Measurements from ENCODE around the gene TMEM125.

DNA sequence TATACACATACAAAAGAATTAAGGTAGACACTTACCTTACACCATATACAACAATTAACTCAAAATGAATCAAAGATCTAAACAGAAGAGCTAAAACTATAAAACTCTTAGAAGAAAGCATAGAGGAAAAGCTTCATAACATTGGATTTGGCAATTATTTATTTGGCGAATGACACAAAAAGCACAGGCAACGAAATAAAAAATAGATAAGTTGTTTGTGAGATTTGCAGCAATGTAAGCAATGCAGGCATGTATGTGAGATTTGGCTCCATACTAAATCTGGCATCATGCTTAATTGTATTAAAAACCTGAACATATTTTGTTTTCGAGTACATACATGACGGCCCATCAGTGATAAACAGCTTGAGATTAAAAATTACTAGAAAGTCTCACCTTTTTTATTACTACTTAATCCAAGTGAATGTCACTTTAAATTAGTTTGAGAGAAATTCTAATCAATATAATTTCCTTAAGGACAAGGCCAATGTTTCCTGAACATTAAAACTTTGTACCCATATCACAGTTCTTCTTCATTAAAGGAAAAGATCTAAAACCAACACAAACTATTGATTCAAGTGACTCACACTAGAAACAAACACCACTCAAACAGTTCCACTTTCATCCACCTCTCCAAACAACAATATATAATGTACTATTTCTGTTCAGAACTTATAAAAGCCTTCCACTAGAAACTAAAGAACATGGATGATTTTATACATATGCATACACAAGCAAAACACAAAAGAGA is 23.1 kb upstream of the TMEM125 start:
- TF ChIP-seq, protein P1, sequence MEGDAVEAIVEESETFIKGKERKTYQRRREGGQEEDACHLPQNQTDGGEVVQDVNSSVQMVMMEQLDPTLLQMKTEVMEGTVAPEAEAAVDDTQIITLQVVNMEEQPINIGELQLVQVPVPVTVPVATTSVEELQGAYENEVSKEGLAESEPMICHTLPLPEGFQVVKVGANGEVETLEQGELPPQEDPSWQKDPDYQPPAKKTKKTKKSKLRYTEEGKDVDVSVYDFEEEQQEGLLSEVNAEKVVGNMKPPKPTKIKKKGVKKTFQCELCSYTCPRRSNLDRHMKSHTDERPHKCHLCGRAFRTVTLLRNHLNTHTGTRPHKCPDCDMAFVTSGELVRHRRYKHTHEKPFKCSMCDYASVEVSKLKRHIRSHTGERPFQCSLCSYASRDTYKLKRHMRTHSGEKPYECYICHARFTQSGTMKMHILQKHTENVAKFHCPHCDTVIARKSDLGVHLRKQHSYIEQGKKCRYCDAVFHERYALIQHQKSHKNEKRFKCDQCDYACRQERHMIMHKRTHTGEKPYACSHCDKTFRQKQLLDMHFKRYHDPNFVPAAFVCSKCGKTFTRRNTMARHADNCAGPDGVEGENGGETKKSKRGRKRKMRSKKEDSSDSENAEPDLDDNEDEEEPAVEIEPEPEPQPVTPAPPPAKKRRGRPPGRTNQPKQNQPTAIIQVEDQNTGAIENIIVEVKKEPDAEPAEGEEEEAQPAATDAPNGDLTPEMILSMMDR (IDR thresholded peaks at IDR 0.05; ENCODE audit: insufficient read depth, low read length) = no peak
- TF ChIP-seq, protein P2, sequence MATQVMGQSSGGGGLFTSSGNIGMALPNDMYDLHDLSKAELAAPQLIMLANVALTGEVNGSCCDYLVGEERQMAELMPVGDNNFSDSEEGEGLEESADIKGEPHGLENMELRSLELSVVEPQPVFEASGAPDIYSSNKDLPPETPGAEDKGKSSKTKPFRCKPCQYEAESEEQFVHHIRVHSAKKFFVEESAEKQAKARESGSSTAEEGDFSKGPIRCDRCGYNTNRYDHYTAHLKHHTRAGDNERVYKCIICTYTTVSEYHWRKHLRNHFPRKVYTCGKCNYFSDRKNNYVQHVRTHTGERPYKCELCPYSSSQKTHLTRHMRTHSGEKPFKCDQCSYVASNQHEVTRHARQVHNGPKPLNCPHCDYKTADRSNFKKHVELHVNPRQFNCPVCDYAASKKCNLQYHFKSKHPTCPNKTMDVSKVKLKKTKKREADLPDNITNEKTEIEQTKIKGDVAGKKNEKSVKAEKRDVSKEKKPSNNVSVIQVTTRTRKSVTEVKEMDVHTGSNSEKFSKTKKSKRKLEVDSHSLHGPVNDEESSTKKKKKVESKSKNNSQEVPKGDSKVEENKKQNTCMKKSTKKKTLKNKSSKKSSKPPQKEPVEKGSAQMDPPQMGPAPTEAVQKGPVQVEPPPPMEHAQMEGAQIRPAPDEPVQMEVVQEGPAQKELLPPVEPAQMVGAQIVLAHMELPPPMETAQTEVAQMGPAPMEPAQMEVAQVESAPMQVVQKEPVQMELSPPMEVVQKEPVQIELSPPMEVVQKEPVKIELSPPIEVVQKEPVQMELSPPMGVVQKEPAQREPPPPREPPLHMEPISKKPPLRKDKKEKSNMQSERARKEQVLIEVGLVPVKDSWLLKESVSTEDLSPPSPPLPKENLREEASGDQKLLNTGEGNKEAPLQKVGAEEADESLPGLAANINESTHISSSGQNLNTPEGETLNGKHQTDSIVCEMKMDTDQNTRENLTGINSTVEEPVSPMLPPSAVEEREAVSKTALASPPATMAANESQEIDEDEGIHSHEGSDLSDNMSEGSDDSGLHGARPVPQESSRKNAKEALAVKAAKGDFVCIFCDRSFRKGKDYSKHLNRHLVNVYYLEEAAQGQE (IDR thresholded peaks at IDR 0.05; ENCODE audit: insufficient replicate concordance, low read depth) = no peak
- no peak for TF ChIP-seq POLR2AphosphoS5 (IDR thresholded peaks at IDR 0.05; ENCODE audit: low read depth)
